SK-N-SH (cell line): ENCODE results near the gene CUX1.

Source experiments
- CTCF ChIP-seq: fragments of 200-600 bp; sonication (generic); IDR thresholded peaks from 2 replicates; pipeline ENCODE4 v1.6.1; 2017; ENCODE audit warnings: antibody characterized with exemption, mild to moderate bottlenecking, moderate library complexity
- ELF1 ChIP-seq: IDR thresholded peaks from 2 replicates; pipeline ENCODE4 v1.4.0; 2012
- EP300 ChIP-seq, 2 experiments: IDR thresholded peaks; 2 replicates each; pipeline versions ENCODE4 v1.4.0 to v1.6.1; 2012; ENCODE audit warnings: borderline replicate concordance in 1 of 2, low read depth in 1 of 2, low read length in 1 of 2
- NFIC ChIP-seq: IDR thresholded peaks from 2 replicates; pipeline ENCODE4 v1.4.0; 2012; ENCODE audit warnings: borderline replicate concordance
- POLR2AphosphoS5 ChIP-seq: IDR thresholded peaks from 2 replicates; pipeline ENCODE4 v1.6.1; 2012; ENCODE audit warnings: low read depth, low read length
- RCOR1 ChIP-seq: fragments of 150-350 bp; IDR thresholded peaks from 2 replicates; pipeline ENCODE4 v1.6.1; 2017; ENCODE audit warnings: antibody characterized with exemption, low read length
- RFX5 ChIP-seq: IDR thresholded peaks from 2 replicates; pipeline ENCODE4 v1.6.1; 2012; ENCODE audit warnings: mild to moderate bottlenecking, improper control_type of control experiment, low read length
- TAF1 ChIP-seq: IDR thresholded peaks from 2 replicates; pipeline ENCODE4 v1.6.1; 2012; ENCODE audit warnings: low read depth, mild to moderate bottlenecking, low read length, moderate library complexity, borderline replicate concordance
- TEAD4 ChIP-seq: IDR thresholded peaks from 2 replicates; pipeline ENCODE4 v1.4.0; 2012; ENCODE audit warnings: mild to moderate bottlenecking, borderline replicate concordance; ENCODE audit not compliant: insufficient read depth
- TF ChIP-seq, protein P1 (sequence below): IDR thresholded peaks from 2 replicates; pipeline ENCODE4 v1.6.1; 2012; ENCODE audit warnings: mild to moderate bottlenecking, low read depth, low read length, moderate library complexity

DNA sequence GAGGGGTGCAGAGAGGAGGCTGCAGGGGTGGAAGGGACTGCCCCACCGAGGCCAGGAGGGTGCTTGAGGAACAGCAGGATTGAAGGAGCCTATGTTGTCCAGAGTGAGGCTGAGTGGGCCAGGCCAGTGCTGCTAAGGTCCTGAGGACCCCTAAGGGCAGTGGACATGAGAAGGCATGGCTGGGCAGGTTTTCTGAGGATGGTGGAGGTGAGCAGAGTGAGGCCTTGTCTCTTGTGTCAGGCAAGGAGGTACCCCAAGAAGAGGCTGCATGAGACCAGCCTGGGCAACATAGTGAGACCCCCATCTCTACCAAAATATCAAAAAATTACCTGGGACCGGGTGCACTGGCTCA lies 474.5 kb downstream of the CUX1 start:
- TF ChIP-seq TEAD4 = no peak
- TF ChIP-seq RFX5 = no peak
- no peak for TF ChIP-seq CTCF
- TF ChIP-seq EP300 (IDR thresholded peaks at IDR 0.05; ENCODE audit: borderline replicate concordance in 1 of 2, low read depth in 1 of 2, low read length in 1 of 2) = no peak
- no peak for TF ChIP-seq NFIC
- TF ChIP-seq, protein P1, sequence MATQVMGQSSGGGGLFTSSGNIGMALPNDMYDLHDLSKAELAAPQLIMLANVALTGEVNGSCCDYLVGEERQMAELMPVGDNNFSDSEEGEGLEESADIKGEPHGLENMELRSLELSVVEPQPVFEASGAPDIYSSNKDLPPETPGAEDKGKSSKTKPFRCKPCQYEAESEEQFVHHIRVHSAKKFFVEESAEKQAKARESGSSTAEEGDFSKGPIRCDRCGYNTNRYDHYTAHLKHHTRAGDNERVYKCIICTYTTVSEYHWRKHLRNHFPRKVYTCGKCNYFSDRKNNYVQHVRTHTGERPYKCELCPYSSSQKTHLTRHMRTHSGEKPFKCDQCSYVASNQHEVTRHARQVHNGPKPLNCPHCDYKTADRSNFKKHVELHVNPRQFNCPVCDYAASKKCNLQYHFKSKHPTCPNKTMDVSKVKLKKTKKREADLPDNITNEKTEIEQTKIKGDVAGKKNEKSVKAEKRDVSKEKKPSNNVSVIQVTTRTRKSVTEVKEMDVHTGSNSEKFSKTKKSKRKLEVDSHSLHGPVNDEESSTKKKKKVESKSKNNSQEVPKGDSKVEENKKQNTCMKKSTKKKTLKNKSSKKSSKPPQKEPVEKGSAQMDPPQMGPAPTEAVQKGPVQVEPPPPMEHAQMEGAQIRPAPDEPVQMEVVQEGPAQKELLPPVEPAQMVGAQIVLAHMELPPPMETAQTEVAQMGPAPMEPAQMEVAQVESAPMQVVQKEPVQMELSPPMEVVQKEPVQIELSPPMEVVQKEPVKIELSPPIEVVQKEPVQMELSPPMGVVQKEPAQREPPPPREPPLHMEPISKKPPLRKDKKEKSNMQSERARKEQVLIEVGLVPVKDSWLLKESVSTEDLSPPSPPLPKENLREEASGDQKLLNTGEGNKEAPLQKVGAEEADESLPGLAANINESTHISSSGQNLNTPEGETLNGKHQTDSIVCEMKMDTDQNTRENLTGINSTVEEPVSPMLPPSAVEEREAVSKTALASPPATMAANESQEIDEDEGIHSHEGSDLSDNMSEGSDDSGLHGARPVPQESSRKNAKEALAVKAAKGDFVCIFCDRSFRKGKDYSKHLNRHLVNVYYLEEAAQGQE = no peak
- no peak for TF ChIP-seq TAF1
- no peak for TF ChIP-seq RCOR1
- TF ChIP-seq ELF1 = no peak
- TF ChIP-seq POLR2AphosphoS5 = no peak
